Neural cell (in vitro differentiated cells): ENCODE results near the gene DCUN1D2. TPM values are rescaled to one million over a fixed set of nuclear protein-coding genes. Genes with fewer than 3 reads are reported as not detected.

Source experiments
- H2AFZ ChIP-seq: fragments of 200-600, 300-800 bp; sonication (generic), shearing (Covaris generic); 2 replicates; pipeline ENCODE4 v1.6.0; 2014; ENCODE audit warnings: low read depth, mild to moderate bottlenecking, antibody characterized with exemption, low read length, moderate library complexity
- H3F3A ChIP-seq: fragments of 200-600 bp; shearing (Covaris generic); 2 replicates; pipeline ENCODE4 v1.6.1; 2016; ENCODE audit warnings: mild to moderate bottlenecking, moderate library complexity, mixed read lengths, antibody characterized with exemption, low read length; ENCODE audit not compliant: insufficient read depth, poor library complexity, severe bottlenecking
- H3K27ac ChIP-seq: fragments of 200-600, 300-800 bp; sonication (generic), shearing (Covaris generic); 2 replicates; pipeline ENCODE4 v1.5.1; 2014; ENCODE audit warnings: mild to moderate bottlenecking, low read length, moderate library complexity
- H3K27me3 ChIP-seq: fragments of 300-800, 200-600 bp; sonication (generic), shearing (Covaris generic); 2 replicates; pipeline ENCODE4 v1.6.0; 2014; ENCODE audit warnings: mild to moderate bottlenecking, low read depth, low read length, moderate library complexity; ENCODE audit not compliant: insufficient read depth
- H3K36me3 ChIP-seq: fragments of 300-800, 200-600 bp; sonication (generic), shearing (Covaris generic); 2 replicates; pipeline ENCODE4 v1.5.1; 2014; ENCODE audit warnings: mild to moderate bottlenecking, antibody characterized with exemption, low read length, moderate library complexity; ENCODE audit not compliant: insufficient read depth
- H3K4me2 ChIP-seq: fragments of 300-800, 200-600 bp; sonication (generic), shearing (Covaris generic); 2 replicates; pipeline ENCODE4 v1.6.0; 2014; ENCODE audit warnings: mild to moderate bottlenecking, low read length
- H3K4me3 ChIP-seq: fragments of 300-800, 200-600 bp; sonication (generic), shearing (Covaris generic); 2 replicates; pipeline ENCODE4 v1.5.1; 2014; ENCODE audit warnings: mild to moderate bottlenecking, low read length, moderate library complexity
- H3K79me2 ChIP-seq: fragments of 200-600 bp; shearing (Covaris generic); replicated peaks from 2 replicates; pipeline ENCODE4 v1.6.0; 2014; ENCODE audit warnings: mild to moderate bottlenecking, low read length, moderate library complexity; ENCODE audit not compliant: insufficient read depth
- H3K9ac ChIP-seq: fragments of 300-800, 200-600 bp; sonication (generic), shearing (Covaris generic); 2 replicates; pipeline ENCODE4 v1.6.1; 2016; ENCODE audit warnings: mild to moderate bottlenecking, low read length, mixed read lengths
- H3K9me2 ChIP-seq: fragments of 200-600 bp; shearing (Covaris generic); 2 replicates; pipeline ENCODE4 v1.6.1; 2016; ENCODE audit warnings: mild to moderate bottlenecking, low read length, mixed read lengths; ENCODE audit not compliant: insufficient read depth
- H3K9me3 ChIP-seq: fragments of 200-600, 300-800 bp; sonication (generic), shearing (Covaris generic); 2 replicates; pipeline ENCODE4 v1.6.1; 2016; ENCODE audit warnings: mild to moderate bottlenecking, mixed run types, low read length, moderate library complexity, mixed read lengths
- H4K20me1 ChIP-seq: fragments of 200-600 bp; shearing (Covaris generic); 2 replicates; pipeline ENCODE4 v1.6.1; 2016; ENCODE audit warnings: mild to moderate bottlenecking, mixed run types; ENCODE audit not compliant: insufficient read depth
- CTCF ChIP-seq: fragments of 450-650 bp; IDR thresholded peaks from 2 replicates; pipeline ENCODE4 v1.5.1; 2014; ENCODE audit warnings: antibody characterized with exemption, mild to moderate bottlenecking, moderate library complexity; ENCODE audit not compliant: poor library complexity, severe bottlenecking
- EP300 ChIP-seq: fragments of 450-650 bp; conservative IDR thresholded peaks from 2 replicates; pipeline ENCODE4 v1.6.1; 2014; ENCODE audit warnings: antibody characterized with exemption, mild to moderate bottlenecking, moderate library complexity; ENCODE audit not compliant: poor library complexity, severe bottlenecking
- EZH2 ChIP-seq: fragments of 200-600, 300-800 bp; shearing (Covaris generic), sonication (generic); IDR thresholded peaks from 2 replicates; pipeline ENCODE4 v1.6.1; 2014; ENCODE audit warnings: antibody characterized with exemption, low read length, borderline replicate concordance, mild to moderate bottlenecking; ENCODE audit not compliant: insufficient read depth, poor library complexity, severe bottlenecking
- MXI1 ChIP-seq: fragments of 450-650 bp; conservative IDR thresholded peaks from 2 replicates; pipeline ENCODE4 v1.6.1; 2014; ENCODE audit warnings: antibody characterized with exemption, mild to moderate bottlenecking; ENCODE audit not compliant: poor library complexity, severe bottlenecking
- POLR2AphosphoS5 ChIP-seq: IDR thresholded peaks from 2 replicates; pipeline ENCODE4 v1.6.1; 2012
- RAD21 ChIP-seq: fragments of 450-650 bp; conservative IDR thresholded peaks from 2 replicates; pipeline ENCODE4 v1.6.1; 2014; ENCODE audit warnings: antibody characterized with exemption, mild to moderate bottlenecking, moderate library complexity
- REST ChIP-seq: IDR thresholded peaks from 2 replicates; pipeline ENCODE4 v1.6.1; 2012; ENCODE audit warnings: borderline replicate concordance
- SMC3 ChIP-seq: fragments of 450-650 bp; conservative IDR thresholded peaks from 2 replicates; pipeline ENCODE4 v1.6.1; 2014; ENCODE audit warnings: antibody characterized with exemption, mild to moderate bottlenecking, moderate library complexity; ENCODE audit not compliant: poor library complexity
- TAF1 ChIP-seq: IDR thresholded peaks from 2 replicates; pipeline ENCODE4 v1.6.1; 2012; ENCODE audit warnings: low read depth
- polyA plus RNA-seq: library from polyadenylated mRNA; depleted of rRNA; stranded (reverse); fragments of >200 nt; gene quantifications from 2 replicates; pipeline ENCODE4 v1.2.3, GENCODE V29; 2014

Gene DCUN1D2
- polyA plus RNA-seq, 1 donor from 2014 or later: 55.9 TPM

- H3K4me2 ChIP-seq: no peak overlapping the region
- H3K79me2 ChIP-seq: no peaks in the 10 kb centered on the region
- no peak overlapping the region for H2AFZ ChIP-seq
- H3K9me3 ChIP-seq: no peaks in the 10 kb centered on the region
- no peaks in the 10 kb centered on the region for H3K36me3 ChIP-seq
- no peaks in the 10 kb centered on the region for H3F3A ChIP-seq
- H3K9ac ChIP-seq: no peak overlapping the region
- TF ChIP-seq MXI1: no peak
- TF ChIP-seq POLR2AphosphoS5: no peak
- no peak for TF ChIP-seq CTCF
- TF ChIP-seq SMC3: no peak
- no peak for TF ChIP-seq REST
- TF ChIP-seq EP300: no peak
- TF ChIP-seq RAD21: no peak
- TF ChIP-seq EZH2: no peak
- H3K27me3 ChIP-seq: no peaks in the 10 kb centered on the region
- no peaks in the 10 kb centered on the region for H4K20me1 ChIP-seq
- H3K27ac ChIP-seq: no peak overlapping the region
- H3K4me3 ChIP-seq: no peak overlapping the region
- no peaks in the 10 kb centered on the region for H3K9me2 ChIP-seq
Measured at GRCh38 chr13:113411216-113412023, 79.1 kb downstream of the DCUN1D2 start.

GRCh38 chr13:113410472-113411201 lies 79.9 kb downstream of the DCUN1D2 start:
- Histone ChIP-seq H3K4me2 (no peak overlapping the region), H3K27me3 (no peaks in the 10 kb centered on the region), H2AFZ (no peak overlapping the region), H4K20me1 (no peaks in the 10 kb centered on the region), H3K27ac (no peak overlapping the region), H3K4me3 (no peak overlapping the region), H3K9me3 (no peaks in the 10 kb centered on the region), H3K36me3 (no peaks in the 10 kb centered on the region), H3F3A (no peaks in the 10 kb centered on the region), H3K9me2 (no peaks in the 10 kb centered on the region), H3K9ac (no peak overlapping the region), H3K79me2 (no peaks in the 10 kb centered on the region)
- TF ChIP-seq REST (no peak), TAF1 (no peak), CTCF (no peak), RAD21 (no peak), POLR2AphosphoS5 (no peak), SMC3 (no peak), EZH2 (no peak), EP300 (no peak), MXI1 (no peak)
